ENCODE results near the gene CBX1.

DNA sequence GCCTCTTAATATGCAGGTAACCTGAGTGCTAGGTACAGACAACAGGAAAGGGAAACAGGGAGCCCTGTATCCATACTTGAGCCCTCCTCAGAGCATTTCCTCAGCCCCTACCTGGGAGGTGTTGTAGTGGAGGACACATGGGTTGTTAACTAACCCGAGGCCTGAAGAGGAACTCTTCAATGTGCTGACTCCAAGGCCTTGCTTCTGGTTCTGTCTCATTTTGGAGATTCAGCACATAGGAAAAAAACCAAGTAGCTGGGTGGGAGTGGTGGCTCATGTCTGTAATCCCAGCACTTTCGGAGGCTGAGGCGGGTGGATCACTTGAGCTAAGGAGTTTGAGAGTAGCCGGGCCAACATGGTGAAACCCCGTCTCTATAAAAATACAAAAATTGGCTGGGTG lies 31.1 kb upstream of the CBX1 start:
- TF ChIP-seq, protein P1, sequence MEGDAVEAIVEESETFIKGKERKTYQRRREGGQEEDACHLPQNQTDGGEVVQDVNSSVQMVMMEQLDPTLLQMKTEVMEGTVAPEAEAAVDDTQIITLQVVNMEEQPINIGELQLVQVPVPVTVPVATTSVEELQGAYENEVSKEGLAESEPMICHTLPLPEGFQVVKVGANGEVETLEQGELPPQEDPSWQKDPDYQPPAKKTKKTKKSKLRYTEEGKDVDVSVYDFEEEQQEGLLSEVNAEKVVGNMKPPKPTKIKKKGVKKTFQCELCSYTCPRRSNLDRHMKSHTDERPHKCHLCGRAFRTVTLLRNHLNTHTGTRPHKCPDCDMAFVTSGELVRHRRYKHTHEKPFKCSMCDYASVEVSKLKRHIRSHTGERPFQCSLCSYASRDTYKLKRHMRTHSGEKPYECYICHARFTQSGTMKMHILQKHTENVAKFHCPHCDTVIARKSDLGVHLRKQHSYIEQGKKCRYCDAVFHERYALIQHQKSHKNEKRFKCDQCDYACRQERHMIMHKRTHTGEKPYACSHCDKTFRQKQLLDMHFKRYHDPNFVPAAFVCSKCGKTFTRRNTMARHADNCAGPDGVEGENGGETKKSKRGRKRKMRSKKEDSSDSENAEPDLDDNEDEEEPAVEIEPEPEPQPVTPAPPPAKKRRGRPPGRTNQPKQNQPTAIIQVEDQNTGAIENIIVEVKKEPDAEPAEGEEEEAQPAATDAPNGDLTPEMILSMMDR (IDR thresholded peaks at IDR 0.05) = no peak
- no peak for TF ChIP-seq POLR2A (IDR thresholded peaks at IDR 0.05)
